ENCODE results near the gene NR0B2. TPM values are rescaled to one million over a fixed set of nuclear protein-coding genes. Genes with fewer than 3 reads are reported as not detected.
"Not testable (repeated sequence)": the region's sequence is repeated elsewhere in the genome, so short reads cannot be mapped to it uniquely, and the experiment has no call there.

NR0B2 gene
- total RNA-seq, 1 donor from 2014 or later = not detected

- no peak for DNase-seq (ENCODE audit: extremely low read depth, low read depth, low spot score)
These were observed 19.5 kb downstream of the NR0B2 start for GRCh38 chr1:26894263-26894662.

DNA sequence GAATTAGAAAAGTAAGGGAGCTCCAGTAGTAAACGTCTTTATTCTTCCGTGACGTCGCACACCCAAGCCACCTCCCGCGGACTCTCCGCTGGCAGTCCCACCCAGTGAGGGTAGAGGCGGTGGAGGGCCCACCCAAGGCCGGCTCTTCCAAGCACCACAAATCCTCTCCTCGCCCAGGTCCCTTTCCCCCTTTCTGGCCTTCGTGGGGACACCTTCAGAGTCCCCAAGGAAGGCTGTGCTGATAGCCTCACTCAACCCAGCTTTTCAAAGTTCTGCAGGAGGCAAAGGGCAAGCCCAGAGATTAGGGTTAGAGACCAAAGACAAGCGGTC is 23.3 kb downstream of the NR0B2 start:
- DNase-seq (ENCODE audit: extremely low read depth, low read depth, low spot score) = no peak

DNA sequence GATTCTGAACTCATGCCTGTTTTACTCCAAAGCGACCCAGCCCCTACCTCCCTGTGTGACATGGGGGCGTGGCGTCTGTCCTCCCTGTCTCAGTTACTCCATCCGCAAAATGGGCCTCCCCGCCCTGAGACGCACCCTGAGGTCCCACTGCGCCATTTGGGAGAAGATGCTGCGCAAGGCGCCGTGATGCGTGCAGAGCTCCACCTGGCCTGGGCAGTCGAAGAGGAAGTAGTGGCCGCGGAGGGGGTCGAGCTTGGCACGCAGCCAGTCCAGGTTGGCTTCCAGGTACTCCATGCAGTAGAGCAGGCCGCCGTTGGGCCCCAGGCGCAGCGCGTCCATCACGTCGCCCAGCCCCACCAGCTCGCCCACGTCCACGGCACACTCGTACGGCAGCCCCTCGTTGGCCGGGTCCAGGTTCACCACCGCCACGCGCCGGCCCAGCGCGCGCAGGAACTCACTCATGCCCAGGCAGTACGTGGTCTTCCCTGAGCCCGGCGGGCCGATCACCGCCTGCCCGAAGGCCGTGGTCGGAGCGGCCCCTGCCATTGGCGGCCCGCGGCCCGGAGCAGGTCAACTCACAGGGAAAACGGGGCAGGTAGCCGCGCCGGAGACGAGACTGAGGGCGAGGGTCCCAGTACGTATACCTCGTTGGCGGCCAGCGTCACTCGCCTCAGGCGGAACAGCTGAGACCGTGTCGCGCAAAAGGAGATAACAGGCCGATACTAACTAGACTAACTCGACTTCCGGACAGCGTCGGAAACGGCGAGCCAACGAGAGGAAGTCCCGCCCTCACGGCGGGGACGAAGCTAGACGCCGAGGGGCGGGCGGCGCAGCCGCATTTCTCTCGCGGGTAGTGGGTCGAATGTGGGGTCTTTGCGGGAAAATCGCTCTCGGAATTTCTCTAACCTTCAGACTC is 24.0 kb downstream of the NR0B2 start, which contains the start of gene GPN2:
Gene GPN2 (minus strand): TSS at position 733 of the 916 bp plus-strand sequence. CDS start 187 bp downstream, at position 546.
- DNase-seq (ENCODE audit: extremely low read depth, low read depth, low spot score) = no peak

GRCh38 chr1:26888231-26888630 is 25.5 kb downstream of the NR0B2 start:
- DNase-seq (ENCODE audit: extremely low read depth, low read depth, low spot score) = no peak

DNA sequence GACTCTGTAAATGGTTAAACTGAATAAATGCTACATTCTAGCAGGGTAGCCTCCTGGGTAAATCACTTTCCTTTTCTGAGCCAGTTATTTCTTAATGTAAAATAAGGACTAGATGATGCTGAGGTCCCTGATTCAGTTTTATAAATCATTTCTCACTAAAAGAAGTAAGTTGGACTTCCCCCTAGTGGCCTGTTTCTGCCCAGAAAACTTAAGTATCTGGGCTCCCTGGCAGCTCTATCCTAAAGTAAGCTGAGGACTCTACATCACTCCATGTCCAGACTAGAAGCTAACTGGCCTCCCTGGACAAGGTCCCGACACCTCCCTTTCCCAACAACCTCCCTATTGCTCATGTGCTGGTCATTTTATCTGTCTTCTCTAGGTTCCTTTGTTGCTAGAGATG is 26.6 kb downstream of the NR0B2 start:
- DNase-seq (ENCODE audit: extremely low read depth, low read depth, low spot score) = no peak

- no peak for DNase-seq (ENCODE audit: extremely low read depth, low read depth, low spot score)
These were observed 30.9 kb downstream of the NR0B2 start for GRCh38 chr1:26882696-26883463.

- DNase-seq (ENCODE audit: extremely low read depth, low read depth, low spot score) = not testable (repeated sequence)
These were observed 32.2 kb downstream of the NR0B2 start for GRCh38 chr1:26881611-26882010.

- no peak for DNase-seq (ENCODE audit: extremely low read depth, low read depth, low spot score)
These were observed 34.0 kb downstream of the NR0B2 start for GRCh38 chr1:26879793-26880192.

- no peak for DNase-seq (ENCODE audit: extremely low read depth, low read depth, low spot score)
These were observed 36.4 kb downstream of the NR0B2 start for GRCh38 chr1:26877326-26877725.

GRCh38 chr1:26874896-26875295 is 38.9 kb downstream of the NR0B2 start:
- DNase-seq (ENCODE audit: extremely low read depth, low read depth, low spot score) = no peak

DNA sequence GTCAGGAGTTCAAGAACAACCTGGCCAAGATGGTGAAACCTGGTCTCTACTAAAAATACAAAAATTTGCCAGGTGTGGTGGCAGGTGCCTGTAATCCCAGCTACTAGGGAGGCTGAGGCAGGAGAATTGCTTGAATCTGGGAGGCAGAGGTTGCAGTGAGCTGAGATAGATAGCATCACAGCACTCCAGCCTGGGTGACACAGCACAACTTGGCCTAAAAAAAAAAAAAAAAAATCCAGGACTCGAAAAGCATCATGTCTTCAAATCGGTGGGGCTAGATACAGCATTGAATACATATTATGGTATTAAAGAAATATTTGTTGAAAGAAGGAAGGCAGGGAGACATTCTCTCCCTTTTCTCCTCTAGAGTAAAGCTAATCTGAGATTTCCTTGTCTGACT is 40.7 kb downstream of the NR0B2 start:
- DNase-seq (ENCODE audit: extremely low read depth, low read depth, low spot score) = not testable (repeated sequence)

GRCh38 chr1:26864610-26865480 is 48.9 kb downstream of the NR0B2 start:
- DNase-seq (ENCODE audit: extremely low read depth, low read depth, low spot score) = peak; percentile 47

DNA sequence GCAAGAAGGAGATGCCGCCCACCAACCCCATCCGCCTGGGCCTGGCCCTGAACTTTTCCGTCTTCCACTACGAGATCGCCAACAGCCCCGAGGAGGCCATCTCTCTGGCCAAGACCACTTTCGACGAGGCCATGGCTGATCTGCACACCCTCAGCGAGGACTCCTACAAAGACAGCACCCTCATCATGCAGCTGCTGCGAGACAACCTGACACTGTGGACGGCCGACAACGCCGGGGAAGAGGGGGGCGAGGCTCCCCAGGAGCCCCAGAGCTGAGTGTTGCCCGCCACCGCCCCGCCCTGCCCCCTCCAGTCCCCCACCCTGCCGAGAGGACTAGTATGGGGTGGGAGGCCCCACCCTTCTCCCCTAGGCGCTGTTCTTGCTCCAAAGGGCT is 50.1 kb downstream of the NR0B2 start:
- DNase-seq (ENCODE audit: extremely low read depth, low read depth, low spot score) = no peak

DNA sequence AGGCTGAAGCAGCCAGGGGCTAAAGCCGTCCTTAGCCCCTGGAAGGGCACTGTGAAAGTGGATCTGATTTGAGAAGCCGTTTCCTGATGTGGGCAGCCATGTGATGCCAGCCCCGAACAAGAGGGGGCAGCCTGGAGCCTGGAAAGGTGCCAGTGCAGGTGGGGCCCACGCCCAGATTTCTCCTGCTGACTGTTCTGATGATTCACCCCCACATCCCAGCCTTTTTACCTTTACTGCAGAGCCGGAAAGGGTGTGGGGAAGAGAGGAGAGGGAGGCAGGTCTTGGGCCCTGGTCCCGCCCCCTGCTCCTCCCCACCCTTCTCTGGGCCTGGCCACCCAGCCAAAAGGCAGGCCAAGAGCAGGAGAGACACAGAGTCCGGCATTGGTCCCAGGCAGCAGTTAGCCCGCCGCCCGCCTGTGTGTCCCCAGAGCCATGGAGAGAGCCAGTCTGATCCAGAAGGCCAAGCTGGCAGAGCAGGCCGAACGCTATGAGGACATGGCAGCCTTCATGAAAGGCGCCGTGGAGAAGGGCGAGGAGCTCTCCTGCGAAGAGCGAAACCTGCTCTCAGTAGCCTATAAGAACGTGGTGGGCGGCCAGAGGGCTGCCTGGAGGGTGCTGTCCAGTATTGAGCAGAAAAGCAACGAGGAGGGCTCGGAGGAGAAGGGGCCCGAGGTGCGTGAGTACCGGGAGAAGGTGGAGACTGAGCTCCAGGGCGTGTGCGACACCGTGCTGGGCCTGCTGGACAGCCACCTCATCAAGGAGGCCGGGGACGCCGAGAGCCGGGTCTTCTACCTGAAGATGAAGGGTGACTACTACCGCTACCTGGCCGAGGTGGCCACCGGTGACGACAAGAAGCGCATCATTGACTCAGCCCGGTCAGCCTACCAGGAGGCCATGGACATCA is 50.7 kb downstream of the NR0B2 start, which contains the start of gene SFN:
Gene SFN (plus strand): TSS at position 369 of the 904 bp plus-strand sequence. CDS start 64 bp downstream, at position 433.
- no peak for DNase-seq (ENCODE audit: extremely low read depth, low read depth, low spot score)

GRCh38 chr1:26861889-26862378 is 51.8 kb downstream of the NR0B2 start:
- DNase-seq (ENCODE audit: extremely low read depth, low read depth, low spot score) = no peak

All from glomerular endothelial cell (primary cell).